NCI-H748 (cell line): ENCODE results near the gene REV3L.

Experiments used
- DNase-seq: peaks from one replicate; lab custom pipeline; 2025; ENCODE audit not compliant: unreplicated experiment; lab: John Stamatoyannopoulos, UW

REV3L gene

DNA sequence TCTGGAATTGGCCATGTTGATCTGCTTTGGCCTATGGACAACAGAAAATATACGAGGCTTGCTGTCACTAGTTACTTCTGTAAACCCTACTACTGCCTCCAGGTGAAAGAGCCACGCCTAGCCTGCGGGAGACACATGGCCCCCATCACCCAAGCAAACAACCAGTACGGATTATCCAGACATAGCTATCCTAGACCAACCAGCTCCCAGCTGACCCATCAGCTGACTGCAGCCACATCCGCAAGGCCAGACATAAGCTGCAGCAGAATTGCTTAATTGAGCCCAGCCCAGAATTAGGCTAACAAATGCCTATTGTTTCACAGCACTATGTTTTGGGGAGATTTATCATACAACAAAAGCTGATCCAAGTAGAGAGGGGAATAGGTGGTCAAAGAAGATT, 13.5 kb downstream of the REV3L start:
- DNase-seq: peak; percentile 95

- no peak for DNase-seq
Measured at GRCh38 chr6:111468329-111469012, 14.5 kb downstream of the REV3L start.

GRCh38 chr6:111464184-111464583, 18.8 kb downstream of the REV3L start:
- no peak for DNase-seq

DNA sequence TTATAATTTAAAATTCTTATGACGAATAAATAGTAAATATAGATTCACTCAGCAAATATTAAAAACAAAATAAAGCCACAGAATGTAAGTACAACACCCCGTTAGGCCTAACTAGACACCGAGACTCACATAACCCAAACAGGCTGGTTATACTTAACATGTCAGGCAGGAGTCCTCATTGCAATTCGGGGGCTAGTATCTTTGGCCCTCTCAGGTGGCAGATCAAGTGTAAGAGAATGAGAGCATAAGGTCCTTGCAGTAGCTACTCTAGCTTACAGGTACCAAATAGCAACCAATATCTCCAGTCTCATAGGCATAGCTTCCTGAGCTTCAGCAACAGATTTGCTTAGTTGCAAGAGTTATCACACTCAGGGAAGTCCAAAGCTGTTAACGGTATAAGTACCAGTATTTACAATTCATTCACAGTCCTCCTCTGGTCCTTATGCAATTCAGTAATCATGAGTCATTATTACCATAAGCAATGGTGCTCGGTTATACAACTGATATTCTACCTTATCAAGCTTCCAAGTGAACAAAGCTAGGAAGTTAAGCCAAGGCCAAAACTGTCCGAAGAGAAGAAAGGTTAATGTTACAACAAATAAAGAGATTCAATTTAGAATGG, 20.1 kb downstream of the REV3L start:
- no peak for DNase-seq

DNA sequence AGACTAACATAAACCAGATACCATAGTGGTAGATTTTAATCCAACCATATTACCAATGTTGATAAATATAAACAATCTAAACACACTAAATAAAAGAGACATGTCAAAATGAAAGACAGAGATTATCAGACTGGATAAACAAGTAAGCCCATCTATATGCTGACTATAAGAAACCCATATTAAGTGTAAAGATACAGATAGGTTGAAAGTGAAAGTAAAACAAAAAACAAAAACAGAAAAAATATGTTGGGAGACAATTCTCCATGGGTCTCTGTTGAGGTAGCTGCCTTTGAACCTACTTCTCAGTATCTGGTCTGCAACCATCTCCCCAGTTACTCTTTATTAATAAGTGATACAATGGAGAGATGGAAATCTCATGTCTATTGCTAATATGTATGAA, 21.2 kb downstream of the REV3L start:
- DNase-seq: no peak

DNA sequence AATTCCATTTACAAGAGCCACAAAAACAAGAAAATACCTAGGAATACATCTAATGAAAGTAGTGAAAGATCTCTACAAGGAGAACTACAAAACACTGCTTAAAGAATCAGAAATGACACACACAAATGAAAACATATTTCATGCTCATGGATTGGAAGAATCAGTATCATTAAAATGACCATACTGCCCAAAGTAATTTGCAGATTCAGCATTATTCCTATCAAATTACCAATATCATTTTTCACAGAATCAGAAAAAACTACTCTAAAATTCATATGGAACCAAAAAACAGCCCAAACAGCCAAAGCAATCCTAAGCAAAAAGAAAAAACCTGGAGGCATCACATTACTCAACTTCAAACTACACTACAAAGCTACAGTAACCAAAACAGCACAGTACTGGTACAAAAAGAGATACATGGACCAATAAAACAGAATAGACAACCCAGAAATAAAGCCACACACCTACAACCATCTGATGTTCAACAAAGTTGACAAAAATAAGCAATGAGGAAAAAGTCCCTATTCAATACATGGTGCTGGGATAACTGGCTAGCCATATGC, 24.3 kb downstream of the REV3L start:
- DNase-seq: no peak

GRCh38 chr6:111456208-111456607, 26.8 kb downstream of the REV3L start:
- no peak for DNase-seq

DNA sequence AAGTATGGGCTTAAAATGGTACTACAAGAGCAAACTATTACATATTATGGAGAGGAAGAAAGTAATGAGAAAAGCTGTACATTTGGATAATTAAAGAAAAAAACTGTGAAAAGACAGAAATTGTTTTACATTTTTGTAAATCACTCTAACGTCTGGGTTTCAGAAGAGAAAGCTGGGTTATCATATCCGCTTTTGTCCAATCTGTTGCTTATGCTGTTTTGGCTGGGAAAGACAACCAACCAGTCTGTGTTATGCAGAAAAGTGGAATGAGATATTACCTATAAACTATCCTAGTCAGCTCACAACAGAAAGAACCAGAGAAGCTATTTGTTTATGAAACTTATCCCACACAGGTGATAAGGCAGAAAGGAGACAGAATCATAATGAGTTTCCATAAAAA, 32.4 kb downstream of the REV3L start:
- DNase-seq: no peak

DNA sequence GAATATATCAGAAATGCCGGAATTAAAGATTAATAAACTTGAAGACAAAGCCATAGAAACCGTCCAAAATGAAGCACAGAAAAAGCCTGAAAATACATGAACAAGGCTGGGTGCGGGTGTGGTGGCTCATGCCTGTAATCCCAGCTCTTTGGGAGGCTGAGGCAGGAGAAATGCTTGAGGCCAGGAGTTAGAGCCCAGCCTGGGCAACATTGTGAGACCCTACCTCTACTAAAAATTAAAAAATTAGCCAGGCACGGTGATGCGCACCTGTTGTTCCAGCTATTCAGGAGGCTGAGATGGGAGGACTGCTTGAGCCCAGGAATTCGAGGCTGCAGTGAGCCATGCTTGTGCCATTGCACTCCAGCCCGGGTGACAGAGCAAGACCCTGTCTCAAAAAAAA, 32.9 kb downstream of the REV3L start:
- no peak for DNase-seq

- no peak for DNase-seq
Measured at GRCh38 chr6:111449129-111449528, 33.9 kb downstream of the REV3L start.

GRCh38 chr6:111447051-111447450, 36.0 kb downstream of the REV3L start:
- no peak for DNase-seq

- DNase-seq: no peak
Measured at GRCh38 chr6:111445861-111446267, 37.2 kb downstream of the REV3L start.

DNA sequence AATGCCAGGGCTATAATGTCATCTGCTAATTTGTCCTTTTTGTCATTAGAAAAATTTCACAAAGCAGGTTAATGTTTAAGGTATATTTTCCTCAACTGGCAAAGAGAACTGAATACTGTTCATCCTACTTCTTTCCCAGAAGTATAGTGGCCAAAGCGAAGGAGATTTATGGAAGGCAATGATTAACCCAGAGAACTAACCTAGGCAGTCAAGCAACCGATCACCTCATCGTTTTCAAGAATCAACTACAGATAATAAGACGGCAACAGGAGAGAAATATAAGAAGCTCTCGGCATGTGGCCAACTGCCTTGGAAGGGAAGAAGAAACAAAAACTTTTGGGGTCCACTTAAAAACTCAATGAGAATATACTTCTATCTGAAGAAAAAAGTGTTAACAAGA, 38.2 kb downstream of the REV3L start:
- DNase-seq: no peak

GRCh38 chr6:111441678-111442243, 41.3 kb downstream of the REV3L start:
- DNase-seq: no peak

DNA sequence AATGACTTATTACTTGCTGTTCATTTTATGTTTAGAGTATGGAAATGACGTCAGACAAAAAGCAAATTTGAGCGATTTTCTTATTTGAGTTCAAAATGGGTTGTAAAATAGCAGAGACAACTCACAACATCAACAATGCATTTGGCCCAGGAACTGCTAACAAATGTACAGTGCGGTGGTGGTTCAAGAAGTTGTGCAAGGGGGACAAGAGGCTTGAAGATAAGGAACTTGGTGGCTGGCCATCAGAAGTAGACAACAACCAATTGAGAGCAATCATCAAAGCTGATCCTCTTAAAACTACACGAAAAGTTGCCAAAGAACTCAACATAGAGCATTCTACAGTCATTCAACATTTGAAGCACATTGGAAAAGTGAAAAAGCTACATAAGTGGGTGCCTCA, 43.8 kb downstream of the REV3L start:
- no peak for DNase-seq

GRCh38 chr6:111437573-111437972, 45.4 kb downstream of the REV3L start:
- no peak for DNase-seq

DNA sequence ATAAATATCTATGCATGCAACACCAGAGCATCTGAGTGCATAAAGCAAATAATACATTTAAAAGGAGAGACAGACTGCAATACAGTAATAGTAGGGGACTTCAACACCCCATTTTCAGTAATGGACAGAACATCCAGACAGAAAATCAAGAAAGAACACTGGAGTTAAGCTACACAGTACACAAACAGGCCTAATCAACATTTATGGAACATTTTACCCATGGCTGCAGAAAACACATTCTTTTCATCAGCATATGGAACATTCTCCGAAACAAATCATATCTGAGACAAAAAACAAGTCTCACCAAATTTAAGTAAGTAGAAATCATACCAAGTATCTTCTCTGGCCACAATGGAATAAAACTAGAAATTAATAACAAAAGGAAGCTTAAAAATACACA, 50.5 kb downstream of the REV3L start:
- no peak for DNase-seq

DNA sequence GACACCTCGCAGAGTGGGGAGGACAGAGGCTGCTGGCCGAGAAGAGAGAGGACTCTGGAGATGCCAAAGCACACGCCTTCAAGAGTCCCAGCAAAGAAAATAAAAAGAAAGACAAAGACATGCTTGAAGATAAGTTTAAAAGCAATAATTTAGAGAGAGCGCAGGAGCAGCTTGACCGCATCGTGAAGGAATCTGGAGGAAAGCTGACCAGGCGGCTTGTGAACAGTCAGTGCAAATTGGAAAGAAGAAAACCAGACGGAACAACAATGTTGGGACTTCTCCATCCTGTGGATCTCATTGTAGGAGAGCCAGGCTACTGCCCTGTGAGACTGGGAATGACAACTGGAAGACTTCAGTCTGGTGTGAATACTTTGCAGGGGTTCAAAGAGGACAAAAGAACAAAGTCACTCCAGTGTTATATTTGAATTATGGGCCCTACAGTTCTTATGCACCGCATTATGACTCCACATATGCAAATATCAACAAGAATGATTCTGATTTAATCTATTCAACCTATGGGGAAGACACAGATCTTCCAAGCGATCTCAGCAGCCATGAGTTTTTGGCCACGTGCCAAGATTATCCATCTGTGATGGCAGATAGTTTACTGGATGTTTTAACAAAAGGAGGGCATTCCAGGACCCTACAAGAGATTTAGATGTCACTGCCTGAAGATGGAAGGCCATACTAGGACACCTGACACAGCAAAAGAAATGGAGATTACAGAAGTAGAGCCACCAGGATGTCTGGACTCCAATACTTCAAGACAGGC, 52.2 kb downstream of the REV3L start:
- DNase-seq: peak; percentile 9

- no peak for DNase-seq
Measured at GRCh38 chr6:111429571-111429970, 53.4 kb downstream of the REV3L start.

GRCh38 chr6:111428811-111429210, 54.2 kb downstream of the REV3L start:
- DNase-seq: no peak

GRCh38 chr6:111427341-111428116, 55.5 kb downstream of the REV3L start:
- DNase-seq: no peak
